ENCODE data around the gene SLC38A4.

Gene SLC38A4

DNA sequence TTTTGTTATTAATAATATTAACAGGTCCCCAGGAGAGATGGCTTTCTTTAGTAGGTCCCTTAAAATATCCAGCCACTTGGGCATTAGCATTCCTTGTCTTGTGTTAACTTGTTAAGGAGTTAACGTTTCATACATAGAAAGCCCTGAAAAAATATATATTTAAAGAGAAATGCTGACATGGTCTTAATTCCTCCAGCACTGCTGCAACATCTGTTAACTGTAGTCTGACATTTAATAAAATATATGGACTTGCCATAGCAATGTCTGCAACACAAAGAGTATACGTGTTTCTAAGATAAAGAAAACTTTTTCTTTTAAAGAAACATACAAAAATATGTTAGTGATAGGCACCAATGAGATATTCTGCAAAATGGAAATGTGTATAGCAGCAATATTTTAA, 10.0 kb downstream of the SLC38A4 start:
- DNase-seq (ENCODE audit: low read depth in 3 of 3, low spot score in 1 of 3), result no peak

DNA sequence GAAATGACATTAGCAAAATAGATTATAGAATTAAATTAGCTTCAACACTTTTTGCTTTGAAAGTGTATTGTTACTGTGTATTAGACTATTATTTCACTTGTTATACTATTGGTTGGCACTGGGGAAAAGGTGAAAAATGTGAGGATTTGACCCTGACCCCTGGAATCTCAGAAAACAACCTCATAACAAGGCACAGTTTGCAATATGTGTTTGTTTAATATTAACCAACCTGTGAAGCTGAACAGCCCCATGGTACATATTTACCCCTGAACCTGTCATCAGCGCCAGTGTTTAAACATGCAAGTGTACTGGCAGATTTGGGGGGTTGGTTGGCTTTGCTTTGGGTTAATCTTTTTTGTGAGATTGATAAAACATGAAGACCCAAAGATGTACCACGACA, 11.7 kb downstream of the SLC38A4 start:
- DNase-seq (ENCODE audit: low read depth in 3 of 3, low spot score in 1 of 3), result no peak

DNA sequence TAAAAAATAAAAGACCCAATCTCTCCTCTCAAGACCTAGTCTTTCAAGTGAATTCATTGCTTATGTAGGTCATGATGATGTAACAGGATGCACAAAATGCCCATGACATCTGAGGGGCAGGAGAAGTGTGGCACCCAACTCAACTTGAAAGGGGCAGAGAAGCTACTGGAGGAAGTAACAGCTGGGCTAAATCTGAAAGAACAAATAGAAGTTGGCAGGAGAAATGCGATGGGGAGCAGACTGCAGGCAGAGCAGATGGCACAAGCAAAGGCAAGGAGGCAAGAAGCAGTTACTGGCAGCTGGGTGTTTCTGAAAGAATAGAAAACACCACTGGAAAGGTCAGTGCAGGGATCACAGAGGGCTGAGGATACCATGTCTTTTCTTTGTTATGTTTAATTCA, 14.6 kb downstream of the SLC38A4 start:
- DNase-seq (ENCODE audit: low read depth in 3 of 3, low spot score in 1 of 3), result no peak

GRCh38 chr12:46808955-46809697, 16.7 kb downstream of the SLC38A4 start:
- no peak for DNase-seq (ENCODE audit: low read depth in 3 of 3, low spot score in 1 of 3)

DNA sequence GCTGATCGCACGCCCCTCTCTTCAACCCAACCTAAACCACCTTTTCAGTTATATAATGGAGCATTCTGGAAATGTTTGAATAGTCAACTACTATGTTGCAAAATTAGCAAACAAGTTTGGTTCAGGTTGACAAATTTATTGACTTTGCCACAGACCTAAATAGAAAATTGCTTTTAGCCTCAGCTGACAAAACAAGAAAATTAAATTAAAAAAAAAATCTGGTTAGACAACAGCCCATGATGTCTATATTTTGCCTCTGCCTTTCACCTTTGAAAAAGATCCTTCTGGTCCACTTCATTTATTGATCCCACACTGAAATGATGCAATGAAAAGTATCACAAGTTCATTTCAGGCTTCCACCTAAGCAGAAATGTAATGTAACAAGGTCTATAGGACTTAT, 17.5 kb downstream of the SLC38A4 start:
- no peak for DNase-seq (ENCODE audit: low read depth in 3 of 3, low spot score in 1 of 3)

- no peak for DNase-seq (ENCODE audit: low read depth in 3 of 3, low spot score in 1 of 3)
These were observed 21.7 kb downstream of the SLC38A4 start for GRCh38 chr12:46804054-46804453.

DNA sequence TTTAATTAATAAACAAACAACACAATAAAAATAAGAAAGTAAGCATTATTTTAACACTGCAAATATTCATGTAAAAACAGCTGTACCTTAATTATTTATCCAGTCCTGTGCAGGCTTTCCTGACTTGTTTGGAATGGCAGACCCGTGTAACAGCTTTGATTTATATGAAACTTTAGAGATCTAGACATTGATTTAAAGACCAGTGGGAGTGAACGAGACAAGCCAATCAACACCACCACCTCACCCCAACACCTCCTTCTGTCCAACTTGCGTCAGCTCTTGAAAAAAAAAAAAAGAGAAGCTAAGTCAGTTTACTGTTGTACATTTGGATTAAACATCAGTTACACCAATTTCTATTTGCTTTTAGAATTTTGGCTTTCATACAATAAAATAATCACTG, 22.3 kb downstream of the SLC38A4 start:
- DNase-seq (ENCODE audit: low read depth in 3 of 3, low spot score in 1 of 3), result no peak

GRCh38 chr12:46801293-46801692, 24.5 kb downstream of the SLC38A4 start:
- no peak for DNase-seq (ENCODE audit: low read depth in 3 of 3, low spot score in 1 of 3)

DNA sequence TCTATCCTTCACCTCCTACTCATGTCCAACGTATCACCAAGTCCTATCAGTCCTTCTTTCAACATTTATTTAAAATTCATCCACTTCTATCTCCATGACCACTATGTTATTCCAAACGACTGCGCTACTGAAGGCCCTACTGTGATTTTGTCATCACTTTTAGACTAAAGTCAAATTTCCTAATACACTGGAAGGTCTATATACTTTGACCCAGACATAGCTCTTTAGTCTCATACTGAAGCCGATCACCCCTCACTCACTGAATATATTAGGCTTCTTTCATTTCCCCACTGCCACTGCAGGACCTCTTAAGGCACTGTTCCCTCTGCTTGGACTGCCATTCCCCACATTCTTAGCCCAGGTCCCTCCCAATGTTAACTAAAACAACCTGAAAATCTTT, 25.6 kb downstream of the SLC38A4 start:
- no peak for DNase-seq (ENCODE audit: low read depth in 3 of 3, low spot score in 1 of 3)

DNA sequence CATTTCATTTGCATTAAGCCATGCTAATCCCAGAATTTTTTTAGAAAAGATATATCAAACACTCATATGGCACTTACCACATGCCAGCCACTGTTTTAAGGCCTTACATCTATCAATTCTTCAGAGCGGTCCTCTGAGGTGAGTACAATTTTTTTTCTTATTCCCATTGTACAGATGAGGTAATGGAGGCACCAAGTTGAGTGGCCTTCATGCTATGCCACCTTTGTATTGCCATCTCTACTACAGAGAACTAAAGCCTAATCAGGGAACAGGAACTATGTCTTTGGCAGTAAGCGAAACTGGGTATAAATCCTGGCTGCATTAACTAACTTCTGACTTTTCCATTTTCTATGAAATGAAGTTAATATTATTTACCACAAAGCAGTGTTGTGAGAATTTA, 27.1 kb downstream of the SLC38A4 start:
- no peak for DNase-seq (ENCODE audit: low read depth in 3 of 3, low spot score in 1 of 3)

- DNase-seq (ENCODE audit: low read depth in 3 of 3, low spot score in 1 of 3), result no peak
These were observed 27.7 kb downstream of the SLC38A4 start for GRCh38 chr12:46798056-46798455.

GRCh38 chr12:46795988-46796387, 29.8 kb downstream of the SLC38A4 start:
- no peak for DNase-seq (ENCODE audit: low read depth in 3 of 3, low spot score in 1 of 3)

DNA sequence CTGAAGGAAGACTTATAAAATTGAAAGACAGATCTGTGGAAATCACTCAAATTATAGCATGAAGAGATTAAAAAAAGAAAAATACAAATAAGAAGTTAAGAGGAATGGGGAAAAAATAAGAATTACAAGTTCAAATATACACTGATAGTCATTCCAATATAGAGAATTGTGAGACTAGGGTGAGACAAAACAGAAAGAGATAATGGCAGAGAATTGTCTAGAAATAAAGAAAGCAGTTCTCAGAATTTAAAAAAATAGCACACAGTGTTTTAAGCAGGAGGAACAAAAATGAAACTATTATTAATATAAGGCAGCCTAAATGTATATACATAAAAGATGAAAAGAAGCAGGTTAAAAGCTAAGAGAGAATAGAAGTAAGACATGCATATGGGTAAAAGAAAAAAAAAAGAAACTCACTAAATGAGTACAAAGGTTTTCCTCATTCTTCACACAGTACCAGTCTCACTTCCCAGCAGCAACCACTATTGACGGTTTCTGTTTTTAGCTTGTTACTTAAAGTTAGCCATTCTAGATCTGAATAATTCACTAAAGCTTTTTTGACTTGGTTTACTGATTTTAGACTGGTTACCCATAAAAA, 31.1 kb downstream of the SLC38A4 start:
- no peak for DNase-seq (ENCODE audit: low read depth in 3 of 3, low spot score in 1 of 3)

GRCh38 chr12:46792925-46793324, 32.9 kb downstream of the SLC38A4 start:
- DNase-seq (ENCODE audit: low read depth in 3 of 3, low spot score in 1 of 3), result no peak

DNA sequence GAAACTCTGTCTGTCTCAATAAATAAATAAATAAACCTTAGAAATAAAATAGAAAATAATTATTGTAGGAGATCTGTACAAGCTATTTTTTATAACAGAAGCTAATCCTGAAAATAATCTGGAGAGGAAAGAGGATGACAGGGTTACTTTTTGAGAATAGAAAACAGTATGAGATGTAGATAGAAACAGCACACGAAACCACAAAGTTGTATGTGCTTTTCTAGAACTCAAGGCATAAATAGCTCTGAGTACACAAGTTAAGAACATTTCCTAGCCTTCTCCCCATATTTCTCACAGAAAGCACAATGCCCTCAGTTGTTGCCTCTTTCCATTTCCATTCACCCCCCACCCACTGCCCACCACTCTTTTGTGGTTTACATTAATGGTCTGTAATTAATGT, 35.7 kb downstream of the SLC38A4 start:
- DNase-seq (ENCODE audit: low read depth in 3 of 3, low spot score in 1 of 3), result no peak

DNA sequence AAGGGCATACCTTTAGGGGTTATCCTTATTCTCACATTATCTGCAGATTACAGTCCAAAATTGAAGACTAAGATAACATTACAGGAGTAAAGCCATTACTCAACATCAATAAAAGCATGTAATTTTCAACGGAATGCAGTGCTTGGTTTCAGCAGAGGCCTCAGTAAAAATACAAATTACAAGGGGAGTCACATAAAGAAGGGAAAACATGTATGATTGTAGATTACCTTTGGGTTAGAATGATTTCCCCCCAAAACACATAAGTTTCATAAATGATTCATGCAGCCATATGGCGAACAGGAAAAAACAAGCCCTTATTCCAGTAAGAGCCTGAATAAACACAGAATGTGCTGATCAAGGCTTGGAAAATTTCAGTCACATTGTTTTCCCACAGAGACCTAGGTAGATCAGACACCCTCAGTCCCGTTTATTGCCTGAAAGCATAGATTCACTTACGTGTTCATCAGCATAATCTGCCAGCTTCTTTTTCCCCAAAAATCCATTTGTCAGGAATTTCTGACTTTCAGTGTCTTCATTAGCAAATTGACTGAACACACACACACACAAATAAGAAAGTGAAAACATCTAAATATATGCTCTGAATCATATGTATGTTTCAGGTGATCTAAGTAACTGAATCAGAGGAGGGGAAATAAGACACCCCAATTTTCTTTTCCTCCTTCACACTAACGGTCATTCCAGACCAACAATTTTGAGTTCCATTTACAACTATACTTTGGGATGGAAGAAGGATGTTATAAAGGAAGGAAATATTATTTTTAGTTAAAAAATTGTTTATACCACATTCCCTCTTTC, 37.5 kb downstream of the SLC38A4 start:
- no peak for DNase-seq (ENCODE audit: low read depth in 3 of 3, low spot score in 1 of 3)

GRCh38 chr12:46787496-46788055, 38.2 kb downstream of the SLC38A4 start:
- DNase-seq (ENCODE audit: low read depth in 3 of 3, low spot score in 1 of 3), result no peak

DNA sequence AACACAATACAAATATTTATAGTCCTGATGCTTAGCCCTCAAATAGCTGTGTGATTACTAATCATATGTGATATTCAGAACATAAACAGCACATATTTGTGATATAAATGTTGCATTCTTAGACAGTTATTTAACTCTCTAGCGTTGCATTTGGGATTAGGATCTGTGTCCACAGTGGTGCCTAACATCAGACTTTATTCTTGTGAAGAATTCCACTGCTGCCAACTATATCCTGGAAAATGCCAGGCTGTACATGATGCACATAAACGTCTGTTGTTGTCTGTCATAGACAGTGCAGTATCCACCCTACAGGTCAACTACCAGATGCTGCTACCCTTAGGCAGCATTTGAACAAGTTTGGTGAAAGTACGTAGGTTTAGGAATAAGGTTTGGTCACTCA, 39.0 kb downstream of the SLC38A4 start:
- no peak for DNase-seq (ENCODE audit: low read depth in 3 of 3, low spot score in 1 of 3)

- no peak for DNase-seq (ENCODE audit: low read depth in 3 of 3, low spot score in 1 of 3)
These were observed 40.4 kb downstream of the SLC38A4 start for GRCh38 chr12:46785382-46785781.

- no peak for DNase-seq (ENCODE audit: low read depth in 3 of 3, low spot score in 1 of 3)
These were observed 41.9 kb downstream of the SLC38A4 start for GRCh38 chr12:46783871-46784270.

DNA sequence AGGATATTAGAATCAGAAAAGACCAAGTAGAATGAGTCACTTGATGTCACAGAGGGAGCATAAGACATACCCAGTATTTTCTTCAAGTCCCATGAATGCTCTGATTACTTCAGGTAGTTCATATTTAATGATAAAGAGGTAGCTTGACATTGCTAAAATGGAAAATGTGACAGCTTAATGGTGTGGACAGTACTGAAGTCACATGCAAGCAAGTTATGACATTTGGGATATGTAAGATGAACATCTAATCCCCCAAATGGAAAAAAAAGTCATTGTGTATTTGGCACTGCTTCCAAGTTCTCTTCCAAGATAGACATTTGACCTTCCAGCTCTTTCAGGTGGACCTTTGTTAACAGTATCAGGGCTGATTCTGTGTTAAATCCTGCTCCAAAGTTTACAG, 45.9 kb downstream of the SLC38A4 start:
- no peak for DNase-seq (ENCODE audit: low read depth in 3 of 3, low spot score in 1 of 3)

DNA sequence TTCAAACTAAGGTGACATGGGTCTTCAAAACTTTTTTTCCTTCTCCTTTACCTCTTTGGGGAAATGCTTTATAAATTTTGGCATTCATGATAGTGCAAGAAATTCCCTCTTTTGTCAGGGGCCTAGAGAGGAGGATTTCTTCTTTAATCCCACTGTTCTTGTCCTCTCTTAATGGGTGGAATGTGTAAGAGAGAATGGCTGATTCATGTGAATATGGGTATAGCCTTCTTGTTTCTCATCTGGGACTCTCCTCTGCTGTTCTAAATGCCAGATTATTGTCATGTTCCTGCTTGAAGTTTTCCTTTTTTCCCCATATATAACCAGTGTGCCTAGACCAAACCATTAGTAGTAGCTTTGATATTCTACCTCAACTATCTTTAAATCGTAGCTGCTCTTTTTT, 46.7 kb downstream of the SLC38A4 start:
- DNase-seq (ENCODE audit: low read depth in 3 of 3, low spot score in 1 of 3), result no peak

Measured in stimulated activated CD4-positive, alpha-beta T cell treated with anti-CD3 and anti-CD28 coated beads, TNF-alpha, amount 100 ng/mL, for 1 hour (primary cell).